Caco-2 (cell line): Measurements from ENCODE around the gene PPFIBP1. TPM values are rescaled to one million over a fixed set of nuclear protein-coding genes. Genes with fewer than 3 reads are reported as not detected.
"Not testable (repeated sequence)": the region's sequence is repeated elsewhere in the genome, so short reads cannot be mapped to it uniquely, and the experiment has no call there.

Experiments used
- BruUV-seq: library from RNA; stranded (reverse); fragments of 400-500 nt; replicated peaks from 2 replicates; lab custom pipeline; 2021; lab: Mats Ljungman, UMichigan
- CTCF ChIA-PET: fragments of 300-600 bp; sonication (Branson Sonifier 250); formaldehyde crosslinking; loops from one replicate; lab custom pipeline; 2022; ENCODE audit warnings: antibody characterized with exemption; lab: Charles Lee
- POLR2A ChIA-PET: fragments of 300-600 bp; sonication (Branson Sonifier 250); formaldehyde crosslinking; loops from one replicate; lab custom pipeline; 2022; ENCODE audit warnings: antibody characterized with exemption; lab: Charles Lee
- DNase-seq, 2 experiments: peaks; one replicate each; pipeline versions ENCODE4 v3.0.0 to v3.0.0-alpha.2; 2020 to 2022
- H3K27me3 ChIP-seq: replicated peaks from 2 replicates; pipeline ENCODE4 v1.6.0; 2011; ENCODE audit warnings: low read length; ENCODE audit not compliant: control insufficient read depth, insufficient read depth
- H3K36me3 ChIP-seq: 2 replicates; pipeline ENCODE4 v1.5.1; 2011; ENCODE audit warnings: low read length; ENCODE audit not compliant: control insufficient read depth, insufficient read depth
- H3K4me1 ChIP-seq: fragments of 250-450 bp; sonication (Bioruptor Pico); 2 replicates; pipeline ENCODE4 v1.5.1; 2020; ENCODE audit warnings: mild to moderate bottlenecking
- H3K4me3 ChIP-seq: 2 replicates; pipeline ENCODE4 v1.5.1; 2011; ENCODE audit warnings: low read depth, mild to moderate bottlenecking, control low read depth, low read length
- H3K9me3 ChIP-seq: fragments of 250-450 bp; sonication (Bioruptor Pico); 2 replicates; pipeline ENCODE4 v1.5.1; 2020; ENCODE audit warnings: mild to moderate bottlenecking, moderate library complexity
- H3K27ac Mint-ChIP-seq: one replicate; pipeline ENCODE4 v1.8.0; 2022; ENCODE audit warnings: mixed read lengths; ENCODE audit not compliant: unreplicated experiment
- H3K27me3 Mint-ChIP-seq: one replicate; pipeline ENCODE4 v1.8.0; 2022; ENCODE audit warnings: mixed read lengths; ENCODE audit not compliant: insufficient read depth, unreplicated experiment
- H3K36me3 Mint-ChIP-seq: one replicate; pipeline ENCODE4 v1.8.0; 2022; ENCODE audit warnings: mild to moderate bottlenecking, mixed read lengths; ENCODE audit not compliant: insufficient read depth, unreplicated experiment
- H3K4me1 Mint-ChIP-seq: one replicate; pipeline ENCODE4 v1.8.0; 2022; ENCODE audit warnings: low read depth, mixed read lengths; ENCODE audit not compliant: unreplicated experiment
- H3K4me3 Mint-ChIP-seq: one replicate; pipeline ENCODE4 v1.8.0; 2022; ENCODE audit warnings: mild to moderate bottlenecking, moderate library complexity, mixed read lengths; ENCODE audit not compliant: unreplicated experiment
- H3K9me3 Mint-ChIP-seq: one replicate; pipeline ENCODE4 v1.8.0; 2022; ENCODE audit warnings: mixed read lengths; ENCODE audit not compliant: unreplicated experiment
- CTCF ChIP-seq, 2 experiments: fragments of 200-600 bp in 1 of 2; IDR thresholded peaks; 1 replicate in 1 of 2; 2 replicates in 1 of 2; pipeline versions ENCODE4 v1.5.1 to v1.8.0; 2011 to 2022; ENCODE audit warnings: antibody characterized with exemption in 1 of 2, control low read depth in 1 of 2, inconsistent platforms in 1 of 2, low read depth in 1 of 2, low read length in 1 of 2, mild to moderate bottlenecking in 1 of 2, moderate library complexity in 1 of 2; ENCODE audit not compliant: insufficient read depth in 1 of 2, severe bottlenecking in 1 of 2, unreplicated experiment in 1 of 2
- intact Hi-C: fragments of 100-400 bp; cut with micrococcal nuclease; formaldehyde crosslinking; loops from one replicate; pipeline ENCODE4 v1.10.0; 2022; ENCODE audit not compliant: unreplicated experiment
- total RNA-seq: library from RNA; stranded (reverse); gene quantifications from 2 replicates; pipeline ENCODE4 v1.2.3, GENCODE V29; 2022

PPFIBP1 gene
- total RNA-seq, 1 experiment from 2014 or later: 109 TPM

- ChIA-PET CTCF (no interaction called here), POLR2A (no interaction called here)
- peaks cover 32% of the 10 kb centered on the region for H3K4me1 Mint-ChIP-seq
- peaks cover 1% of the 10 kb centered on the region; the same call in 1 of the 2 replicates for H3K36me3 ChIP-seq
- no peak overlapping the region for H3K4me3 Mint-ChIP-seq
- intact Hi-C loops: no loop called here
- no TSS peak for BruUV-seq
- no peak overlapping the region for H3K4me3 ChIP-seq
- no peaks in the 10 kb centered on the region for H3K27me3 Mint-ChIP-seq
- TF ChIP-seq CTCF (IDR thresholded peaks at IDR 0.05; ENCODE audit: insufficient read depth in 1 of 2, low read depth in 1 of 2, low read length in 1 of 2, severe bottlenecking in 1 of 2, unreplicated experiment in 1 of 2): no peak
- no peaks in the 10 kb centered on the region for H3K27me3 ChIP-seq
- no peak overlapping the region for H3K27ac Mint-ChIP-seq
- no peaks in the 10 kb centered on the region for H3K9me3 ChIP-seq
- H3K36me3 Mint-ChIP-seq: peaks cover 37% of the 10 kb centered on the region
- H3K9me3 Mint-ChIP-seq: no peaks in the 10 kb centered on the region
- no peaks in the 10 kb centered on the region; the same call in 1 of the 2 replicates for H3K4me1 ChIP-seq
- no peak for DNase-seq
Observed at GRCh38 chr12:27578689-27579372, 54.8 kb downstream of the PPFIBP1 start.

GRCh38 chr12:27580561-27581330 is 56.7 kb downstream of the PPFIBP1 start:
- Histone ChIP-seq H3K27me3 (no peaks in the 10 kb centered on the region), H3K4me1 (no peaks in the 10 kb centered on the region; the same call in 1 of the 2 replicates), H3K4me3 (no peak overlapping the region), H3K9me3 (no peaks in the 10 kb centered on the region), H3K36me3 (peaks cover 1% of the 10 kb centered on the region; the same call in 1 of the 2 replicates)
- ChIA-PET POLR2A (no interaction called here), CTCF (no interaction called here)
- BruUV-seq: no TSS peak
- TF ChIP-seq CTCF (IDR thresholded peaks at IDR 0.05; ENCODE audit: insufficient read depth in 1 of 2, low read depth in 1 of 2, low read length in 1 of 2, severe bottlenecking in 1 of 2, unreplicated experiment in 1 of 2): no peak
- Mint-ChIP-seq H3K9me3 (no peaks in the 10 kb centered on the region), H3K4me3 (no peak overlapping the region), H3K27ac (no peak overlapping the region), H3K27me3 (no peaks in the 10 kb centered on the region), H3K4me1 (peaks cover 33% of the 10 kb centered on the region), H3K36me3 (peaks cover 38% of the 10 kb centered on the region)
- intact Hi-C loops: no loop called here
- no peak for DNase-seq

- H3K4me3 Mint-ChIP-seq, H3K4me1 ChIP-seq, BruUV-seq, H3K36me3 ChIP-seq, H3K9me3 Mint-ChIP-seq, CTCF ChIA-PET, H3K9me3 ChIP-seq, H3K27me3 ChIP-seq, intact Hi-C loops, H3K27ac Mint-ChIP-seq, H3K27me3 Mint-ChIP-seq, H3K4me3 ChIP-seq, POLR2A ChIA-PET, DNase-seq: not testable (repeated sequence)
- Mint-ChIP-seq H3K4me1 (peaks cover 31% of the 10 kb centered on the region), H3K36me3 (peaks cover 38% of the 10 kb centered on the region)
Observed at GRCh38 chr12:27581331-27581671, 57.3 kb downstream of the PPFIBP1 start.

- POLR2A ChIA-PET, BruUV-seq: not testable (repeated sequence)
Observed at GRCh38 chr12:27581833-27582232, 57.8 kb downstream of the PPFIBP1 start.

GRCh38 chr12:27582445-27582844 is 58.4 kb downstream of the PPFIBP1 start:
- BruUV-seq, H3K27me3 Mint-ChIP-seq, H3K4me3 Mint-ChIP-seq, DNase-seq, H3K9me3 Mint-ChIP-seq, H3K36me3 ChIP-seq, H3K27ac Mint-ChIP-seq, H3K9me3 ChIP-seq, intact Hi-C loops, H3K4me3 ChIP-seq, POLR2A ChIA-PET, H3K4me1 ChIP-seq, H3K27me3 ChIP-seq: not testable (repeated sequence)
- Mint-ChIP-seq H3K36me3 (peaks cover 37% of the 10 kb centered on the region), H3K4me1 (peaks cover 26% of the 10 kb centered on the region)
- CTCF ChIA-PET: interaction anchor here (0.8 kb wide), 1 partner anchor 158 kb away, joined by 3 read pairs; no protein-coding TSS in a partner anchor

More at GRCh38 chr12:27581833-27582232, 57.8 kb downstream of the PPFIBP1 start:
- H3K4me1 ChIP-seq, H3K4me3 ChIP-seq, intact Hi-C loops, H3K27ac Mint-ChIP-seq, H3K9me3 ChIP-seq, H3K36me3 ChIP-seq, H3K27me3 Mint-ChIP-seq, H3K9me3 Mint-ChIP-seq, H3K27me3 ChIP-seq, DNase-seq, H3K4me3 Mint-ChIP-seq: not testable (repeated sequence)
- H3K36me3 Mint-ChIP-seq: peaks cover 38% of the 10 kb centered on the region
- CTCF ChIA-PET: interaction anchor here (0.8 kb wide), 1 partner anchor 157 kb away, joined by 3 read pairs; no protein-coding TSS in a partner anchor
- peaks cover 26% of the 10 kb centered on the region for H3K4me1 Mint-ChIP-seq
